DND-41 (cell line): ENCODE data around the gene WDR17.

Source experiments
- ATAC-seq: fragments of 200-7000 bp; cut with Tn5 transposase; 3 replicates; pipeline ENCODE4 v1.9.1; 2021; ENCODE audit warnings: low read depth; ENCODE audit not compliant: insufficient read depth
- DNase-seq: peaks from one replicate; pipeline ENCODE4 v3.0.0-alpha.2; 2020
- H2AFZ ChIP-seq: 2 replicates; pipeline ENCODE4 v1.6.0; 2012; ENCODE audit warnings: low read depth, low read length
- H3K27ac ChIP-seq: 2 replicates; pipeline ENCODE4 v1.5.1; 2012; ENCODE audit warnings: low read length, inconsistent platforms
- H3K27me3 ChIP-seq: fragments of 200-600 bp; sonication (generic); 2 replicates; pipeline ENCODE4 v1.6.0; 2012; ENCODE audit warnings: low read length, mild to moderate bottlenecking, inconsistent platforms; ENCODE audit not compliant: insufficient read depth, poor library complexity
- H3K36me3 ChIP-seq: 2 replicates; pipeline ENCODE4 v1.5.1; 2012; ENCODE audit warnings: low read length, inconsistent platforms; ENCODE audit not compliant: insufficient read depth
- H3K4me1 ChIP-seq: 2 replicates; pipeline ENCODE4 v1.5.1; 2012; ENCODE audit warnings: mild to moderate bottlenecking, low read length; ENCODE audit not compliant: insufficient read depth
- H3K4me2 ChIP-seq: 2 replicates; pipeline ENCODE4 v1.6.0; 2012; ENCODE audit warnings: mild to moderate bottlenecking, moderate library complexity, low read length, inconsistent platforms; ENCODE audit not compliant: insufficient read depth
- H3K4me3 ChIP-seq, 2 experiments: fragments of 200-600 bp in 1 of 2; shearing (Covaris generic) in 1 of 2; 2 replicates each; pipeline ENCODE4 v1.5.1; 2012 to 2016; ENCODE audit warnings: inconsistent platforms in 2 of 2, low read length in 2 of 2, mild to moderate bottlenecking in 2 of 2, low read depth in 1 of 2, moderate library complexity in 1 of 2
- H3K79me2 ChIP-seq: 2 replicates; pipeline ENCODE4 v1.6.0; 2012; ENCODE audit warnings: low read length, inconsistent platforms; ENCODE audit not compliant: insufficient read depth
- H3K9ac ChIP-seq: 2 replicates; pipeline ENCODE4 v1.6.0; 2012; ENCODE audit warnings: low read depth, mild to moderate bottlenecking, inconsistent platforms, low read length, moderate library complexity
- H3K9me3 ChIP-seq: 2 replicates; pipeline ENCODE4 v1.5.1; 2012; ENCODE audit warnings: low read length, moderate library complexity, mild to moderate bottlenecking, inconsistent platforms; ENCODE audit not compliant: insufficient read depth, severe bottlenecking
- H4K20me1 ChIP-seq: 2 replicates; pipeline ENCODE4 v1.6.0; 2012; ENCODE audit warnings: low read length; ENCODE audit not compliant: insufficient read depth
- EZH2 ChIP-seq: IDR thresholded peaks from 3 replicates; pipeline ENCODE4 v1.6.1; 2012; ENCODE audit warnings: borderline replicate concordance, low read depth, mild to moderate bottlenecking, moderate library complexity, low read length, inconsistent platforms; ENCODE audit not compliant: severe bottlenecking
- TF ChIP-seq, protein P1 (sequence below): IDR thresholded peaks from 2 replicates; pipeline ENCODE4 v1.5.1; 2012; ENCODE audit warnings: borderline replicate concordance, low read length, moderate library complexity, mild to moderate bottlenecking; ENCODE audit not compliant: poor library complexity, severe bottlenecking; ENCODE audit errors: extremely low read depth

The WDR17 gene

DNA sequence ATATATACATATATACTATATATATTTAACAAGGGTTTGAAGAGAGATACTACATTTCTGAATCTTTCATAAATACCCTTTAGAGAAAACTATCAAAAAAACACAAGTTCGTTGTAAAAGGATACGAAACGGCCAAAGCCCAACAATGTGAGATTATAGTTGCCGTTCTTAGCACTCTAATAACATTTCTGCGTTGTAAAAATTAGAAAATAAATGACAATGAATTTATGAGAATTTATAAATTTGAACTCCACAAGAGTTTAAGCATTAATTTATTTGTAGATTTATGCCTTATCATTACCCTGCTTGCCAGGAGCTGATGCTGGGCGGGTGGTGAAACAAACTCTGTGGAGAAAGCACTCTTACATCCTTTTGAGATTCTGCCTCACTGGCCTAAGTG is 1.1 kb downstream of the WDR17 start:
- Histone ChIP-seq H3K79me2 (no peaks in the 10 kb centered on the region), H3K4me3 (no peak overlapping the region), H3K27ac (no peak overlapping the region), H3K9ac (no peak overlapping the region), H3K27me3 (no peaks in the 10 kb centered on the region), H3K4me1 (no peaks in the 10 kb centered on the region), H2AFZ (no peak overlapping the region), H3K9me3 (no peaks in the 10 kb centered on the region), H3K4me2 (no peak overlapping the region), H3K36me3 (no peaks in the 10 kb centered on the region), H4K20me1 (no peaks in the 10 kb centered on the region)
- no peak for TF ChIP-seq EZH2
- TF ChIP-seq, protein P1, sequence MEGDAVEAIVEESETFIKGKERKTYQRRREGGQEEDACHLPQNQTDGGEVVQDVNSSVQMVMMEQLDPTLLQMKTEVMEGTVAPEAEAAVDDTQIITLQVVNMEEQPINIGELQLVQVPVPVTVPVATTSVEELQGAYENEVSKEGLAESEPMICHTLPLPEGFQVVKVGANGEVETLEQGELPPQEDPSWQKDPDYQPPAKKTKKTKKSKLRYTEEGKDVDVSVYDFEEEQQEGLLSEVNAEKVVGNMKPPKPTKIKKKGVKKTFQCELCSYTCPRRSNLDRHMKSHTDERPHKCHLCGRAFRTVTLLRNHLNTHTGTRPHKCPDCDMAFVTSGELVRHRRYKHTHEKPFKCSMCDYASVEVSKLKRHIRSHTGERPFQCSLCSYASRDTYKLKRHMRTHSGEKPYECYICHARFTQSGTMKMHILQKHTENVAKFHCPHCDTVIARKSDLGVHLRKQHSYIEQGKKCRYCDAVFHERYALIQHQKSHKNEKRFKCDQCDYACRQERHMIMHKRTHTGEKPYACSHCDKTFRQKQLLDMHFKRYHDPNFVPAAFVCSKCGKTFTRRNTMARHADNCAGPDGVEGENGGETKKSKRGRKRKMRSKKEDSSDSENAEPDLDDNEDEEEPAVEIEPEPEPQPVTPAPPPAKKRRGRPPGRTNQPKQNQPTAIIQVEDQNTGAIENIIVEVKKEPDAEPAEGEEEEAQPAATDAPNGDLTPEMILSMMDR = no peak
- no peak for DNase-seq
- ATAC-seq = no peak

DNA sequence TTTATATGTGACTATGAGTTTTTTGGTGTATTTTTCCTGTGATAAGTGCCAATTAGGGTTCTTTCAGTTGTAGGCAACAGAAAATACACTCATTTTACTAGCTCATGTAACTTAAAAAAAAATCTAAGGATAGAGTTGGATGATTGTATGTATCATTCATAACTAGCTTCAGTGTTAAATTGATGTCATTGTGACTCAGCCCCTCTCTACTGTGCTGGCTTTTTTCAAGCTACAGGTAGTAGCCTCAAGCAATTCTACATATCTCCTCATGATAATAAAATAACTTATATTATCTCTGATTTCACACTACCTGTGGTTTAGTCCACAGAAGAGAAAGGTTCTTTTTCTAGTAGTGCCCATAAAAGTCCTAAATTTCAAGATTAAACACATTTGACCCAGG is 11.9 kb downstream of the WDR17 start:
- Histone ChIP-seq H3K9me3 (no peaks in the 10 kb centered on the region), H3K27ac (no peak overlapping the region), H3K36me3 (no peaks in the 10 kb centered on the region), H2AFZ (no peak overlapping the region), H4K20me1 (no peaks in the 10 kb centered on the region), H3K4me2 (no peak overlapping the region), H3K4me3 (no peak overlapping the region), H3K9ac (no peak overlapping the region), H3K27me3 (no peaks in the 10 kb centered on the region), H3K79me2 (no peaks in the 10 kb centered on the region), H3K4me1 (no peaks in the 10 kb centered on the region)
- TF ChIP-seq, protein P1 = no peak
- TF ChIP-seq EZH2 = no peak
- DNase-seq (no peak), ATAC-seq (no peak)

DNA sequence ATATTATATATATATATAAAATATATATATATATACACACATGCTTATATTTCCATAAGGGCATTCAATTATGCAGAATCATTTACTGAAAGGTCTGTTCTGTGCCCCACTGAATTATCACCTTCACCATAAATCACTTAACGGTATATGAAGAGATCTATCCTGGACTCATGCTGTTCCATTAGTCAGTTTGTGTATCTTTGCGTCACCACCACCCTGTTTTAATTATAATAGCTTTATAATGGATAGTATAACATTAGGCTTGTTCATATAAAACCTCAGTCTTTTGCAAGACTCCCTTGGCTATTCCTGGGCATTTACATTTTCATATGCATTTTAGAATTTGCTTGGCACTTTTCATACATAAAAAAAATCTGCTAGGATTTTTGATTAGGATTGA is 19.1 kb downstream of the WDR17 start:
- Histone ChIP-seq H3K9ac (no peak overlapping the region), H4K20me1 (no peaks in the 10 kb centered on the region), H3K27me3 (no peaks in the 10 kb centered on the region), H3K79me2 (no peaks in the 10 kb centered on the region), H3K4me2 (no peak overlapping the region), H3K9me3 (no peaks in the 10 kb centered on the region), H3K36me3 (no peaks in the 10 kb centered on the region), H3K4me1 (no peaks in the 10 kb centered on the region), H3K4me3 (no peak overlapping the region), H3K27ac (no peak overlapping the region), H2AFZ (no peak overlapping the region)
- no peak for DNase-seq
- ATAC-seq = no peak
- TF ChIP-seq, protein P1 = no peak
- no peak for TF ChIP-seq EZH2

DNA sequence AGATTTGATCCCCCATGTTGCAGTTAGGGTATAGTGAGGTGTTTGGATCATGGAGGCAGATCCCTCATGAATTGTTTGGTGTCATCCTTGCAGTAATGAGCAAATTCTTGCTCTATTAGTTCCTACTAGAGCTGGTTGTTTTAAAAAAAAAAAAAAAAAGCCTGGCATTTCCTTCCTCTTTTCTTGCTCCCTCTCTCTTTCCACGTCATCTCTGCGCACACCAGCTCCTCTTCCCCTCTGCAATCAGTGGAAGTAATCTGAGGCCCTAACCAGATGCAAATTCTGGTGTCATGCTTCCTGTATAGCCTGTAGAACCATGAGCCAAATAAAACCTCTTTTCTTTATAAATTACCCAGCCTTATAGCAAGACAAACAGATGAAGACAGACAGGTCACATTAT is 24.5 kb downstream of the WDR17 start:
- TF ChIP-seq, protein P1 = no peak
- no peak for TF ChIP-seq EZH2
- Histone ChIP-seq H2AFZ (no peak overlapping the region), H3K27ac (no peak overlapping the region), H3K4me3 (no peak overlapping the region), H3K79me2 (no peaks in the 10 kb centered on the region), H3K27me3 (no peaks in the 10 kb centered on the region), H3K4me2 (no peak overlapping the region), H3K9ac (no peak overlapping the region), H3K9me3 (no peaks in the 10 kb centered on the region), H3K4me1 (no peaks in the 10 kb centered on the region), H4K20me1 (no peaks in the 10 kb centered on the region), H3K36me3 (no peaks in the 10 kb centered on the region)
- DNase-seq = no peak
- ATAC-seq = no peak
